Measurements from ENCODE around the gene APOBEC3B.
"Not testable (repeated sequence)": the region's sequence is repeated elsewhere in the genome, so short reads cannot be mapped to it uniquely, and the experiment has no call there.

APOBEC3B gene

DNA sequence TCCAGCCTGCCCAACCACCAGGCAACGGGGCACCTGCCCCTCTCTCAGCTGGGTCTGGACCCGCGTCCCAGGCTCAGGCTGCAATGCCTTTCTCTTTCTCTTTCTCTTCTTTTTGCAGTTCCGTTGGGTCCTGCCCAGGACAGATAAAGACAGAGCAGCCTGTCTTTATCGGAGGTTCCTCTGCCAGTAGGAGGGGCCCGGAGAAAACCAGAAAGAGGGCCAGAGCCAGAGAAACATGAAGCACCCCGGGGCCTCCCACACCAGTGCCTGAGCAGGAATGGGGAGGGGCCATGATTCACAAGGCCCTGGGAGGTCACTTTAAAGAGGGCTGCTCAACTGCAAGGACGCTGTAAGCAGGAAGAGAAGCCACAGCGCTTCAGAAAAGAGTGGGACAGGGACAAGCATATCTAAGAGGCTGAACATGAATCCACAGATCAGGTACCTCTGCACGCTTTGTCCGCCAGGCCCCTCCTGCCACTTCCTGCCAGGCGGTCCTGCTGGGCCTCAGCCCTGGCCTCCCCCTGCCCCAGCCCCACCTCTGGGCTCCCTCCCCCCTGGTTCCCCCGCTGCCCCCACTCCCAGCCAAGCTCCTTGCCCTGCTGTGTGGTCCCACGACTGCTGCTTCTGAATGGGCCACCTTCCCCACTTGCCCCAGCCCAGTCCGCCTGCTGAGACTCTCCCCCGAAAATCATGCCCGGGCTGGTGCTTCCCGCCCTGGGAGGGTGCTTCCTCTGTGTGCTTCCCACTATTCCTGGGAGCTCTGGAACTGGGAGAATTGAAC lies 32.0 kb downstream of the APOBEC3B start, which contains the start of gene APOBEC3C:
Gene APOBEC3C, plus strand, starts transcription at position 316 of the 781 bp plus-strand sequence. Its CDS starts 106 bp downstream, at position 422.
- H3K4me2 ChIP-seq (ENCODE audit: insufficient read depth, low read length): peak within 1 kb of the TSS; percentile 82
- ATAC-seq (ENCODE audit: insufficient read depth, low read depth) (peak; percentile 93), DNase-seq (peak; percentile 85)
- H3K9me3 ChIP-seq (ENCODE audit: insufficient read depth, low read length, severe bottlenecking): no peaks in the 10 kb centered on the region
- H3K9ac ChIP-seq (ENCODE audit: low read depth, low read length): peak within 1 kb of the TSS; percentile 71
- peak within 1 kb of the TSS; percentile 74 for H3K27ac ChIP-seq (ENCODE audit: low read length)
- TF ChIP-seq CTCF (IDR thresholded peaks at IDR 0.05; ENCODE audit: borderline replicate concordance, extremely low read depth, low read length, poor library complexity, severe bottlenecking): peak; percentile 36
- no peak for TF ChIP-seq EZH2 (IDR thresholded peaks at IDR 0.05; ENCODE audit: borderline replicate concordance, low read depth, low read length, severe bottlenecking)
- no peaks in the 10 kb centered on the region for H3K27me3 ChIP-seq (ENCODE audit: insufficient read depth, low read length, poor library complexity)
- H3K4me3 ChIP-seq (ENCODE audit: low read depth in 1 of 2, low read length in 2 of 2): peak within 1 kb of the TSS; percentile 52 to 73
- peaks cover 8% of the 10 kb centered on the region; the same call in 1 of the 2 replicates for H3K36me3 ChIP-seq (ENCODE audit: insufficient read depth, low read length)
- peaks cover 11% of the 10 kb centered on the region for H3K79me2 ChIP-seq (ENCODE audit: insufficient read depth, low read length)
- peaks cover 24% of the 10 kb centered on the region for H3K4me1 ChIP-seq (ENCODE audit: insufficient read depth, low read length)
- H2AFZ ChIP-seq (ENCODE audit: low read depth, low read length): peak within 1 kb of the TSS; percentile 76
- H4K20me1 ChIP-seq (ENCODE audit: insufficient read depth, low read length): no peaks in the 10 kb centered on the region

GRCh38 chr22:39014723-39015121 lies 32.6 kb downstream of the APOBEC3B start:
- Histone ChIP-seq H3K4me1 (ENCODE audit: insufficient read depth, low read length) (peaks cover 24% of the 10 kb centered on the region), H3K4me2 (ENCODE audit: insufficient read depth, low read length) (peak overlapping the region; percentile 82), H3K27ac (ENCODE audit: low read length) (peak overlapping the region; percentile 74), H2AFZ (ENCODE audit: low read depth, low read length) (peak overlapping the region; percentile 76), H3K4me3 (ENCODE audit: low read depth in 1 of 2, low read length in 2 of 2) (peak overlapping the region; percentile 52 to 73), H3K9ac (ENCODE audit: low read depth, low read length) (peak overlapping the region; percentile 71), H3K79me2 (ENCODE audit: insufficient read depth, low read length) (peaks cover 11% of the 10 kb centered on the region)
- H3K27me3 ChIP-seq (ENCODE audit: insufficient read depth, low read length, poor library complexity); DNase-seq; H3K36me3 ChIP-seq (ENCODE audit: insufficient read depth, low read length); H3K9me3 ChIP-seq (ENCODE audit: insufficient read depth, low read length, severe bottlenecking); H4K20me1 ChIP-seq (ENCODE audit: insufficient read depth, low read length): not testable (repeated sequence)
- ATAC-seq (ENCODE audit: insufficient read depth, low read depth): peak; percentile 18; the same call in 2 of the 3 replicates

GRCh38 chr22:39016592-39016991 lies 34.4 kb downstream of the APOBEC3B start:
- Histone ChIP-seq H3K27ac (ENCODE audit: low read length) (no peak overlapping the region), H3K9ac (ENCODE audit: low read depth, low read length) (no peak overlapping the region), H4K20me1 (ENCODE audit: insufficient read depth, low read length) (no peaks in the 10 kb centered on the region), H3K4me3 (ENCODE audit: low read depth in 1 of 2, low read length in 2 of 2) (no peak overlapping the region), H3K27me3 (ENCODE audit: insufficient read depth, low read length, poor library complexity) (no peaks in the 10 kb centered on the region), H3K79me2 (ENCODE audit: insufficient read depth, low read length) (peaks cover 15% of the 10 kb centered on the region), H3K4me1 (ENCODE audit: insufficient read depth, low read length) (peaks cover 35% of the 10 kb centered on the region), H2AFZ (ENCODE audit: low read depth, low read length) (no peak overlapping the region), H3K9me3 (ENCODE audit: insufficient read depth, low read length, severe bottlenecking) (no peaks in the 10 kb centered on the region), H3K4me2 (ENCODE audit: insufficient read depth, low read length) (no peak overlapping the region), H3K36me3 (ENCODE audit: insufficient read depth, low read length) (peaks cover 8% of the 10 kb centered on the region; the same call in 1 of the 2 replicates)
- no peak for DNase-seq
- TF ChIP-seq EZH2 (IDR thresholded peaks at IDR 0.05; ENCODE audit: borderline replicate concordance, low read depth, low read length, severe bottlenecking) (no peak), CTCF (IDR thresholded peaks at IDR 0.05; ENCODE audit: borderline replicate concordance, extremely low read depth, low read length, poor library complexity, severe bottlenecking) (no peak)
- ATAC-seq (ENCODE audit: insufficient read depth, low read depth): no peak

DNA sequence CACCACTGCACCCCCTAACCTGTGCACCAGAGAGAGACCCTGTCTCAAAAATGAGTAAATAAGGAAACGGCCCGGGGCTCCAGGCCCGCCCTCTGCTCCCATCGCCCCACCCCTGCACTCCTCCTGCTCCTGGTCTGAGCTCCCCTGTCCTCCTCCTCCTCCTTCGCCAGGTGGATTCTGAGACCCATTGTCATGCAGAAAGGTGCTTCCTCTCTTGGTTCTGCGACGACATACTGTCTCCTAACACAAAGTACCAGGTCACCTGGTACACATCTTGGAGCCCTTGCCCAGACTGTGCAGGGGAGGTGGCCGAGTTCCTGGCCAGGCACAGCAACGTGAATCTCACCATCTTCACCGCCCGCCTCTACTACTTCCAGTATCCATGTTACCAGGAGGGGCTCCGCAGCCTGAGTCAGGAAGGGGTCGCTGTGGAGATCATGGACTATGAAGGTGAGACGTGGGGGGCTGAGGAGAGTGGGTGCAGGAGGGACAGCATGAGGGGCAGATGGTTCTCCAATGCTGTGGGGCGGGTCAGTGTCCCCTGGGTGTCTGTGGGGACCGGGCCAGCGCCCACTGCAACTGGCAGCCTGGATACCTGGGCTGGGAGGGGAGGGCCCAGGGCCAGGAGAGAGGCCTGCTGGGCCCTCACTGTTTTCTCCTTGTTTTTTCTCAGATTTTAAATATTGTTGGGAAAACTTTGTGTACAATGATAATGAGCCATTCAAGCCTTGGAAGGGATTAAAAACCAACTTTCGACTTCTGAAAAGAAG lies 35.6 kb downstream of the APOBEC3B start:
- no peak overlapping the region for H3K4me2 ChIP-seq (ENCODE audit: insufficient read depth, low read length)
- H3K27ac ChIP-seq (ENCODE audit: low read length): no peak overlapping the region
- H3K4me3 ChIP-seq (ENCODE audit: low read depth in 1 of 2, low read length in 2 of 2): no peak overlapping the region
- H2AFZ ChIP-seq (ENCODE audit: low read depth, low read length): no peak overlapping the region
- ATAC-seq (ENCODE audit: insufficient read depth, low read depth): no peak
- H3K36me3 ChIP-seq (ENCODE audit: insufficient read depth, low read length): peaks cover 8% of the 10 kb centered on the region; the same call in 1 of the 2 replicates
- H3K4me1 ChIP-seq (ENCODE audit: insufficient read depth, low read length): peaks cover 45% of the 10 kb centered on the region
- H3K27me3 ChIP-seq (ENCODE audit: insufficient read depth, low read length, poor library complexity): no peaks in the 10 kb centered on the region
- no peaks in the 10 kb centered on the region for H3K9me3 ChIP-seq (ENCODE audit: insufficient read depth, low read length, severe bottlenecking)
- DNase-seq: no peak
- H3K9ac ChIP-seq (ENCODE audit: low read depth, low read length): no peak overlapping the region
- peaks cover 21% of the 10 kb centered on the region for H3K79me2 ChIP-seq (ENCODE audit: insufficient read depth, low read length)
- H4K20me1 ChIP-seq (ENCODE audit: insufficient read depth, low read length): no peaks in the 10 kb centered on the region
- no peak for TF ChIP-seq CTCF (IDR thresholded peaks at IDR 0.05; ENCODE audit: borderline replicate concordance, extremely low read depth, low read length, poor library complexity, severe bottlenecking)
- no peak for TF ChIP-seq EZH2 (IDR thresholded peaks at IDR 0.05; ENCODE audit: borderline replicate concordance, low read depth, low read length, severe bottlenecking)

DNA sequence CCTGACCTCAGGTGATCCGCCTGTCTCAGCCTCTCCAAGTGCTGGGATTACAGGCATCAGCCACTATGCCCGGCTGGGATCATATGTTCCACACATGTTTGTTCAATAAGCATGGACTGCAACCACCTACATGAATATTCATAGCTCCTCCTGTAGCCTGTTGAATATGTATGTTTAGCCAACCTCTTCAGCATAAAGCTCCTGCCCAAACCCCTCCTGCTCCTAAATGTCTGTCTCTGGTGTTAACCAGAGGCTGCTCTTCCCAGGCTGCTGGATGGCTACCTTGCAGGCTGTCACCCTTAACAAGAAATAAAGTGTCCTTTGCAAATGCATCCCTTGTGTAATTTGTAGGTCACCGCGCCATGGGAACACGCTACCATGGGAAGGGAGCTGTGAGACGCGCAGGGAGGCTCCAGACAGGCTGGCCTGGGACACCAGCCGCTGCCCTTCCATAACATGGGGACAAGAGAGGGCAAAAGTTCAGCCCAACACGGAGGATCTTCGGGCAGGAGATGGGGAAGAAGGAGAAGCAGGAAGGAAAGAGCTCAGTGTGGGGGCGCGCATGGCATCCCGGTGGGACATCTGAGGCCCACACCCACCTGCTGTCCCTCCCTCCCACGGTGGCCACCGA lies 38.0 kb downstream of the APOBEC3B start:
- ATAC-seq (ENCODE audit: insufficient read depth, low read depth); H3K27me3 ChIP-seq (ENCODE audit: insufficient read depth, low read length, poor library complexity); H4K20me1 ChIP-seq (ENCODE audit: insufficient read depth, low read length); DNase-seq; H3K9me3 ChIP-seq (ENCODE audit: insufficient read depth, low read length, severe bottlenecking): not testable (repeated sequence)
- Histone ChIP-seq H3K9ac (ENCODE audit: low read depth, low read length) (peak overlapping the region; percentile 9; the same call in 1 of the 2 replicates), H3K36me3 (ENCODE audit: insufficient read depth, low read length) (peaks cover 21% of the 10 kb centered on the region), H3K4me2 (ENCODE audit: insufficient read depth, low read length) (peak overlapping the region; percentile 58), H2AFZ (ENCODE audit: low read depth, low read length) (peak overlapping the region; percentile 55; the same call in 1 of the 2 replicates), H3K27ac (ENCODE audit: low read length) (peak overlapping the region; percentile 52), H3K79me2 (ENCODE audit: insufficient read depth, low read length) (peaks cover 13% of the 10 kb centered on the region), H3K4me3 (ENCODE audit: low read depth in 1 of 2, low read length in 2 of 2) (peak overlapping the region in 1 of 2 experiments; percentile 45; a peak in 2 of 4 replicates), H3K4me1 (ENCODE audit: insufficient read depth, low read length) (peaks cover 29% of the 10 kb centered on the region)

All from DND-41 (cell line).